ENCODE results near the gene AQP9. TPM values are rescaled to one million over a fixed set of nuclear protein-coding genes. Genes with fewer than 3 reads are reported as not detected.
"Not testable (repeated sequence)": the region's sequence is repeated elsewhere in the genome, so short reads cannot be mapped to it uniquely, and the experiment has no call there.

AQP9 gene, protein sequence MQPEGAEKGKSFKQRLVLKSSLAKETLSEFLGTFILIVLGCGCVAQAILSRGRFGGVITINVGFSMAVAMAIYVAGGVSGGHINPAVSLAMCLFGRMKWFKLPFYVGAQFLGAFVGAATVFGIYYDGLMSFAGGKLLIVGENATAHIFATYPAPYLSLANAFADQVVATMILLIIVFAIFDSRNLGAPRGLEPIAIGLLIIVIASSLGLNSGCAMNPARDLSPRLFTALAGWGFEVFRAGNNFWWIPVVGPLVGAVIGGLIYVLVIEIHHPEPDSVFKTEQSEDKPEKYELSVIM
- total RNA-seq: 1.5 TPM
- long read RNA-seq: 0 reads

DNA sequence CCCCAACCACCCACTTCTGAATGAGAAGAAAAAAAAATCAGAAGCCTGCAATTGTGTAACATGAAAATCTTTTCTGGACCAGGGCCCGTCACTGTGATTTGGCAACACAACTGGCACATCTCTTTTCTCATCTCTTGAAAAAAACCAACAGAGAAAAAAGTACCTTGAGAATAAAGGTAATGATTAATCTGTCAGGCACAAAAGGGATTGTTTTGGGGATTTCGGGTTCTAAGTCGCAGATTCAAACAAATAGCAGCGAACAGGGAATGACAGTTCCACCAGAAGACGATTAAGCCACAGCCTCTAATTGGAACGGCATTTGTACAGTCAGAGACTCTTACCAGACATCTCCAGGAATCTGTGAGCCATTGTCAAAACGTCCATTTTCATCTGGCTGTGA is at the start of gene AQP9:
AQP9 (plus strand) TSS at position 276 of the 400 bp plus-strand sequence. CDS start 185 bp downstream, outside the sequence.
- intact Hi-C loops (cut with DNase I): no loop called here

DNA sequence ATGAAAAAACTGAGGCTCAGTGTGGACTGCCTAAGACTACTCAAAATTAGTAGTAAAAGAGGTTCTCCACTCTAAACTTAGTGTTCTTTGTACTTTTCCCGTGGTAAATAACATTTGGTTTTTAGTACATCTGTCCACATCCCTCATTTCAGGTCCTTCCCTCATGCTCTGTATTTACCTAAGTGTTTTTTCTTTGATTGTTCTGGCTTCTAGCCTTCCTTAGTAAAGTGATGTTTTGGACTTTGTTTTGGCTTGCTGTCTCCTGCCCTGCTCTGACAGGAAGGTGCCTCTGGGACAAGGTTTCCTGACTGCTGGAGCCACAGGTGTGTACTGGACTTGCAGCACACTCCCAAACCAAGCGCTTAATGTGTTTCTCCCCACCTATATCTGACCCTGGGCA is 42.8 kb upstream of the AQP9 start:
- DNase-seq (ENCODE audit: missing footprints): no peak
- no peak for ATAC-seq
- intact Hi-C loops (cut with DNase I): no loop called here

More for the DNA sequence above, at the start of gene AQP9:
- ATAC-seq: no peak
- no peak for DNase-seq (ENCODE audit: missing footprints)

DNA sequence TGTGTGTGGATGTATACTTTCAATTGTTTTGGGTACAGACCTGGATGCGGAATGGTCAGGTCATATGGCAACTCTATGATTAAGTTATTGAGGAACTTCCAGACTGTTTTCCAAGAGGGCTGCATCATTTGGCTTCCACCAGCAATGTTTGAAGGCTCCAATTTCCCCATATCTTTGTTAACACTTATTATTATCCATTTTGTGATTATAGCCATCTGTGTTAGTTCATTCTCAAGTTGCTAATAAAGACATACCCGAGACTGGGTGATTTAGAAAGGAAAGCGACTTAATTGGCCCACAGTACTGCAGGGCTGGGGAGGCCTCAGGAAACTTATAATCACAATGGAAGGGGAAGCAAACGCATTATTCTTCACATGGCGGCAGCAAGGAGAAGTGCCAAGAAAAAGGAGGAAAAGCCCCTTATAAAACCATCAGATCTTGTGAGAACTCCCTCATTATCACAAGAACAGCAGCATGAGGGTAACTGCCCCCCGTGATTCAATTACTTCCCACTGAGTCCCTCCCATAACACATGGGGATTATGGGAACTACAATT is 41.6 kb upstream of the AQP9 start:
- DNase-seq (ENCODE audit: missing footprints): no peak
- intact Hi-C loops (cut with DNase I): no loop called here
- ATAC-seq: no peak

DNA sequence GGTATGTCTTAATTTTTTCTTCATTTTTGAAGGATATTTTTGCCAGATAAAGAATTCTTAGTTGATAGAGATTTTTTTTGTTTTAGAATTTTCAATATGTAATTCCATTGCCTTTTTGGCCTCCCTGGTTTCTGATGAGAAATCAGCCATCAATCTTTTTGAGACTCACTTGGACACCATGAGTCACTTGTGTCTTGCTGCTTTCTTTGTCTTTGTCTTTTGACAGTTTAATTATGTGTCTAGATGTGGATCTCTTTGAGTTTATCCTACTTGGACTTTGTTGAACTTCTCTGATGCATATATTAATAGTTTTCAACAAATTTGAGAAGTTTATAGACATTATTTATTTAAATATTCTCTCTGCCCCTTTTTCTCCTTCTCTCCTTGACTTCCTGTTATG is 34.7 kb upstream of the AQP9 start:
- no peak for ATAC-seq
- no peak for DNase-seq (ENCODE audit: missing footprints)
- intact Hi-C loops (cut with DNase I): no loop called here

DNA sequence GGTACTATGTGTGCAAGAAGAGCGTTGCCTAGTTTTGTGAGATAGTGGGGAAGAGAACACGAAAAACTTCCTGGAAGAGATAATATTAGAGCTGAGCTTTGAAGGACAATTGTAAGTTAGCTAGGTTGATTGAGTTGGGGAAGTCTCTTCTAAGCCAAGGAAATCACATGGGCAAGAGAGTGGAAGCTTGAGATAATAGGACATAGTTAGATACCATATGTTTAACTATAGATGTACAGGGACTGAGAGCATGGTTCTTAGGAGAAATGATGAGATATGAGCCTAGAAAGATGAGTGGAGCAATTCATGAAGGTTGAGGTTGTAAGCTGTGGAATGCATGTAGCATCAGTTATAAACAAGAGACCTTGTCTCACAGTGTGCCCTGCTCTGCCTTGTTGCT is 30.1 kb upstream of the AQP9 start:
- no peak for ATAC-seq
- intact Hi-C loops (cut with DNase I): no loop called here

DNA sequence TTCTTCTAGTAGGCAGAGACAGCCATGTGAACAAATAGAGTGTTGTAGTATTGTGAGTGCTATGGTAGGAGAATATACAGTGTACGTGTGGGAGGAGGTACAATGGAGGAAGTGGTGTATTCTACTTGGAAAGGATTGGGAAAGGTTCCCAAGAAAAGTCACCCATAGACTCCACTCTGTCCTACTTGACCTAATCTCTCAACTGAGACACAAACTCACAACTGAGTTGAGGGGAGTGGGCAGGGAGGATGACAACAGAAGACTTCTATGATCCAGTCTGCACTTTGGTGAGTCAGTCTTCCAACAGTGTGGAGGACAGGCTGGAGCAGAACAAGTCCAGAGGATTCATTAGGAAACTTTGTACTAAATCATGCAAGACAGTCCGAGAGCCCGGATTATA is 28.8 kb upstream of the AQP9 start:
- intact Hi-C loops (cut with DNase I): no loop called here
- no peak for DNase-seq (ENCODE audit: missing footprints)
- ATAC-seq: no peak

More for the DNA sequence above, 30.1 kb upstream of the AQP9 start:
- DNase-seq (ENCODE audit: missing footprints): no peak

DNA sequence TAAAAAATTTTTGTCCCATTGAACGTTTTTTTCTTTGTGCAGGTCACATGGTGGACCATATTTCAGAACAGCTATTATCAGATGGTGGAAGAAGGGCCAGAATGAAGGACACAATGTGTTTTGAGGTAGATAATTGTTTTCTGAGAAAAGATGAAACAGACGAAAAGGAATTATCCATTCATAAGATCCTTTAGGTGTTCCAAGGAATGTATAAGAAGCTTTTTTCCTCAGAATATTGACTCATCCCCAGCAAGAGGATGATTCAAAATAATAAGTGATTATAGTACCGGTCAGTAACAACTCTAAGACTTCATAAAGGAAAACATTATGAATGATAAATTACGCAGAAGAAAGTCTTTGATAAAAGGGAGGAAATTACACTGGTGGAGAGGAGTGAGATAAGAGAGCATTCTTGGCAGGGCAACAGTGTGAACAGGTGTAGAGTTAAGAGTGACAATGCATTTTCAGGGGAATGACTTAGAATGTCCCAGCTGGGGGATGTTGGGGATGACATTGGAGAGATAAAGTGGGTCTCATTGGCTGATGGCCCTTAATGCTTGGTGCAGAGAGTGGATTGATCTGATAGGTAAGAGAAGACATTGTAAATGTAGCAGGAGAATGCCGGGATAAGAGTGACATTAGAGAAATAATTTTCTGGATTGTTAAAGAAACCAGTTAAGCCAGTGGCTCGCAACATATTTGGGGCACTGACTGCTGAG is 27.0 kb upstream of the AQP9 start:
- ATAC-seq (no peak), DNase-seq (ENCODE audit: missing footprints) (no peak)
- intact Hi-C loops (cut with DNase I): no loop called here

DNA sequence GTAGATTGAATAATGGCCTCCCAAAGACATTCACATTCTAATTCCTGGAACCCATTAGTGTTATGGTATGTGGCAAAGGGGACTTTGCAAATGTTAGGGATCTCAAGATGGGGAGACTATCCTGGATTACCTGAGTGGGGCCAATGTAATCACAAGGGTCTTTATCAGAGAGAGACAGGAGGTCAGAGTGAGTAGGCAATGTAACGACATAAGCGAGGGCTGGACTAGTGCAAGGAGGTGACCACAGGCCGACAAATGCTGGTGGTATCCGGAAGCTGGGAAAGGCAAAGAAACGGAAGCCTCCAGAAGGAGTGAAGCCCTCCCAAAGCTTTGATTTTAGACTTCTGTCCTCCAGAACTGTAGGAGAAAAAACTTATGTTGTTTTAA is 26.5 kb upstream of the AQP9 start:
- no peak for ATAC-seq

DNA sequence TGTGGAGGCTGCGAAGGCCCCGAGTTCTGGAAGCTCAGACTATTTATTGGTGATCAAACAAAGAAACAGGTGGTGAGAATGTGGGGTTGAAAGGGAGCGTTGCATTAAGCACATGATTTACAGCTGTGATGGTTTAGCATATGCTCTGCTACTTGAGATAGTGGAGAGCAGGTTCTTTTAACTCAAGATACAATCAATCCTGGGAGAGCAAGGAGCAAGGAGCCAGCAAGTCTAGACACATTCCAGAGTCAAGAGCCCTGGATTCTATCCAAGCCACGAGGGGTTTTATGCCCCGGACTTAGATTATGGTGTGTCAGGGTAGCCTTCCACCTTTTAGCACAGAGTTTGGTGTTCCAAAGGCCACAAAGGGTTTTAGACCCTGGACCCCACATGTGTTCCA is 24.8 kb upstream of the AQP9 start:
- intact Hi-C loops (cut with DNase I); DNase-seq (ENCODE audit: missing footprints); ATAC-seq: not testable (repeated sequence)

More for the DNA sequence above, 26.5 kb upstream of the AQP9 start:
- no peak for DNase-seq (ENCODE audit: missing footprints)
- intact Hi-C loops (cut with DNase I): no loop called here

DNA sequence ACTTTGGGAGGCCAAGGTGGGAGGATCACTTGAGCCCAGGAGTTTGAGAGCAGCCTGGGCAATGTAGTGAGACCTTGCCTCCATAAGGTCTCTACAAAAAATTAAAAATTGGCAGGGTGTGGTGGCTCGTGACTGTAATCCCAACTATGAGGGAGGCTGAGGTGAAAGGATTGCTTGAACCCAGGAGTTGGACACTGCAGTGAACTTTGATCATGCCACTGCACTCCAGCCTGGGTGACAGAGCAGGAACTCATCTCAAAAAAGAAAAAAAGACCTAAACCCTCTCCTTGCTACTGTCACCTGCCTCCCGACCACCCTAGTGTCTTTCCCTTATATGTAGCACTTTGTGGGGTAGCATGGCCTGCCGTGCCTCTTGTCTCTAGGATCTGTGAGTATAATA is 23.8 kb upstream of the AQP9 start:
- DNase-seq (ENCODE audit: missing footprints): no peak
- no peak for ATAC-seq
- intact Hi-C loops (cut with DNase I): no loop called here

DNA sequence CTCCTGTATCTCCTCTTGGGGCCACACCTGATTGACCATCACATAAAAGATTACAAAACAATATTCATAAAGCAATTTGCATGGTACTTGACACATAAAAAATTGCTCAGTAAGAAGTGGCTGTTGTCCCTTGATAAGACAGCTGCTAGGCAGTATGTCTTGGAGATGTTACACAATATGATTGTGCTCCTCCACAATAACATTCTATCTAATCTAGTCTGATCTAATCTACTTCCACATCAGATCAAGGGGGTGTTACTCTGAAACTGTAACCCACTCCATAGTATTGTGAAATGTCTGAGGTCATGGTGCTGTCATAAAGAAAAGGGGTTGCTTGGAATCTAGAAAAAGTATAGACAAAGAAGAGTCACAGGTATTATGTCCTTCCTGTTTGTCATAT is 23.4 kb upstream of the AQP9 start:
- no peak for ATAC-seq
- DNase-seq (ENCODE audit: missing footprints): no peak
- intact Hi-C loops (cut with DNase I): loop anchor here (1.0 kb wide), 1 partner anchor 67 kb away; no protein-coding TSS in a partner anchor

DNA sequence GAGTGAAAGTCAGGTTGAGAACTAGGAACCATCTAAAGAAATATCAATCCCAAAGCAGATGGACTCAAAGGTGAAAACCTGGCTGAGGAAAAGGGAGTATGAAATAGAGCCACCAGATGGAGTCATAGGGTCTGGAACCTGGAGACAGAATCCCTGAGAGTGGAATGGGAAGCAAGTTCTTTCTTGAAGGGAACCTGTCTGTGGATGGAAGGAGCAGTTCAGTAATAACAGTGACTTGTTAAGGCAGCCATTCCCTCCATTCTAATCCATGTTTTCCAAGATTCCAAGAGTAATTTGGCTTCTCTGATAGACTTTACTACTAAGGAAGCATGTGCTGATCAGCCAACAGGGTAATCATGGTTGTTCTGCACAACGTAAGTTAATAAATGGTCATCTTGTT is 22.5 kb upstream of the AQP9 start:
- no peak for ATAC-seq
- no peak for DNase-seq (ENCODE audit: missing footprints)
- intact Hi-C loops (cut with DNase I): loop anchor here (1.0 kb wide), 1 partner anchor 67 kb away; no protein-coding TSS in a partner anchor

DNA sequence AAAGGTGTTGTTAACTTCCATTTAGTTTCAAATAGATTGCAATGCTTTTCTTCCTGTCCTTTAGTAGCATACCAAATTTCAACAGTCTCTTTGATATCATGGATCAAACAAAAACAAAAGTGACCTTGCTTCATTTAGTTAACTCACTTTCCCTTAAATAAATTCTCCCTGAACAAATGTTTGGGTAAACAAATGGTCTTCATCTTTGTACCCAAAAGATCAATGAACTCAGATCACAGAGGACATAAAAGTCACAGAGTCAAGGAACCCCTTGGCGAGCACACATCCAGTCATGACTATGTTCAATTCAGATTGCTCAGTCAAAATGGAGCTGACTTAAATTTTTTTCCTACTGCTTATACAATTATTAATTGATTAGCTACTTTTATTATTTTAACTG is 20.6 kb upstream of the AQP9 start:
- intact Hi-C loops (cut with DNase I): no loop called here
- ATAC-seq: no peak
- no peak for DNase-seq (ENCODE audit: missing footprints)

DNA sequence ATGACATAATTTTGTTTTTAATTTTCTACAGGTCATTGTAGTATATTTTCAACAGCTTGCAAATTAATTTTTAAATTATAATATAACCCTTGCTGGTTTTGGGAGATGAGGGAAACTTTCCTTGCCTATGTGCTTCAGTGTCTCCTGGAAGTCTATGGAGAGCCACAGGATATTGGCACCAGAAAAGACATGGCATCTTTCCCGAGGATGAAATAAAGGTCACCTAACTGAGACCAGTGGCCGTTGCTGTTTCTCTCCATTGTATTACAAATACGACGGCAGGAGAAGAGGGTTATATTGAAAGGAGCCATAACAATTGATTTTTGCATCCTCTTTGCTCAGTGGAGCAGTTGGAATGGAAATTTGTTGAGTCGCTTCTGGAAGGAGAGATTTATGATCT is 19.9 kb upstream of the AQP9 start:
- DNase-seq (ENCODE audit: missing footprints) (no peak), ATAC-seq (no peak)
- intact Hi-C loops (cut with DNase I): no loop called here

DNA sequence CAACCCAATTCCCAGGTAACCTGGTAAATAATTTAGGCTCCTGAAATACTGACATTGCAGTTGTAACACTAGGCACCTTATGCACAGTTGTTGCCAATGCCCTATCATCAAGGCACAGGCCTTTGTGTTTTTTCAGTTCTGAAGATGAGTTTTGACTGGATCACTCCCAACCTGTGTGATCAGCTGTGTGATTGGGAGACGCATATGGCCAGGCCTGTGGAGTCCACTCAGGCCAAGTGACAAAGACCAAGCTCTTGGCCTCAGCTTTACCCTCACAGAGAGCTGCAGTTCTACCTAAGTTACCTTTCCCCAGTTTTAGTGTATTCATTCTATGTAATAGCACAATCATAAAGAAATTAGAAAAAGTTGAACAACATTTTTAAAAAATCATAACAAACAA is 19.2 kb upstream of the AQP9 start:
- intact Hi-C loops (cut with DNase I): no loop called here
- DNase-seq (ENCODE audit: missing footprints): no peak
- ATAC-seq: no peak

DNA sequence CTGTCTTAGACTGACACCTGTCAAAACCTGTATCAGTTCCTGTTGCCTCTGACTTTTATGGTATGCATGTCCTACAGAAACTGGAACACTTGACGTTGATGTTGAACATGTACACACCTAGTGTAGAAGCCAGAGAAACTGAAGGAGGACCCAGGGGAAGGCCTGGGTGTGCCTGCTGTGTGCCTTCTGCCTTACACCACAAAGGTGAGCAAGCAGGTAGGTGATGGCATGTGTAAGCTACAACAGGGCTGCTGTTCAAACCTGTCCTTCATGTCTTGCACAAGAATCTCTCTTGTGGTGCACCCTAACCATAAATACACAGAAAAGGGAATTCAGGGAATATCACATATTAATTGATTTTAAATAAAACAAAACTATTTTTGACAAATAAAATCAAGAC is 13.6 kb upstream of the AQP9 start:
- intact Hi-C loops (cut with DNase I): no loop called here

DNA sequence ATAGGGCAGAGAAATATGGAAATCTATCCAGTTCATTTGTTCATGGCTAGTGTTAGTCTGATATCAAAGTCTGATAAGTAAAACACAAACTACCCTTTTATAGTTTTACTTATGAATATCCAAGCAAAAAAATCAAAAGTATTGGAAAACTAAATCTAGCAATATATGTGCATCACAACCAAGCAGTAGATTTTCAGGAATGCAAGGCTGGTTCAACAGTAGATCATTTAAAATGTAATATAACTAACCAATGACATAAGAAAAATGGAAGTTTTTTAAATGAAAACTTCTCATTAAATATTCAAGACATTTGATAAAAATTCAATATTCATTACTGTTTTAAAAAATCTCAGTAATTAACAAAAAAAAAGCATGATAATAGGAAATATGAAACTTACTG is 12.8 kb upstream of the AQP9 start:
- ATAC-seq (no peak), DNase-seq (ENCODE audit: missing footprints) (no peak)
- intact Hi-C loops (cut with DNase I): no loop called here

More for the DNA sequence above, 13.6 kb upstream of the AQP9 start:
- DNase-seq (ENCODE audit: missing footprints) (no peak), ATAC-seq (no peak)

DNA sequence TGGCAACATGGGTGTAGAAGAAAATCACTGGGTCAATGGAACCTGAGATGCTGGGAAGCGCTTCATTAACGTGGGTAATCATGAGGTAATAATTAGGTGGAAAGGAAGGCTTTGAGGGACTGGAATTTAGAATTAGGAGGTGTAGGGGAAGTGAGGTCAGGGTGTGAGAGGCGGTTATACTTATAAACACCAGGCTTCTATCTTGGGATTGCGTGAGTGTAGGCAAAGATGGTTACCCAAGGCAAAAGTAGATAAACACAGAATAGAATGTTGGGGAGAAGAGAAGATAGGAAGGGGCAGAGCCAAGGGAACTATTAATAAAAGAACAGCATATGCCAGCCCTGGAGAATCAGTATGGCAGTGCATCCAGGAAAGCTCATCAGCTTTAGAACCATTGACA is 3.3 kb upstream of the AQP9 start:
- ATAC-seq: no peak
- DNase-seq (ENCODE audit: missing footprints): no peak
- intact Hi-C loops (cut with DNase I): no loop called here

DNA sequence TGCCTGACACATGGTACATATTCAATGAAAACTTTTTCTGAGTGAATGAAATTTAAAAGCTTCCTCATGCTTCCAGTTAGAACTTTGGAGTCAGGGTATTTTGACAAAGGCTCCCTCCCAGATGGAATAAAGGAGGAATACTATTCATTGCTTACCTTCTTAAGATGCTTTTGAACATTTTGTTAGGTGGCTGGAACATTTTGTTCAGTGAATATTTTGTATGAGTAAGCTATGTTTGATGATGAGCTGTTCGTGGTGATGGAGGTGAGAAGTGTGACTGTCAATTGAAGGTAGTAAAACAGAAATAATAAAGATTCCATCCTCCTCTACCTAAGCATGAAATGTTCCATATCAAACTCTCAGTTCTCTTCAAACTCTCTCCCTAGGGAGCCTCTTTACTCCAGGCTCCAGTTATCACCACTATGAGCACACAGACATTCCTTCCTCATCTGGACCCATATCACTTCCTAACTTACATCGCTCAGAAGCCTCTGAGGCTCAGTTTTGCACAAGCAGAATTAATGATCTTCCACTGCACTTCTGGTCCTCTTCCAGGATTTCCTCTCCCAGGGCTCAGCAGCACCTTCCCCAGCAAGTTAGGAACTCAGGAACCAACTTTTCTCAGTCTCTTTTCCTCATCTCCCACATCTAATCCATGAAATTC is 2.5 kb upstream of the AQP9 start:
- DNase-seq (ENCODE audit: missing footprints) (no peak), ATAC-seq (no peak)
- intact Hi-C loops (cut with DNase I): no loop called here

DNA sequence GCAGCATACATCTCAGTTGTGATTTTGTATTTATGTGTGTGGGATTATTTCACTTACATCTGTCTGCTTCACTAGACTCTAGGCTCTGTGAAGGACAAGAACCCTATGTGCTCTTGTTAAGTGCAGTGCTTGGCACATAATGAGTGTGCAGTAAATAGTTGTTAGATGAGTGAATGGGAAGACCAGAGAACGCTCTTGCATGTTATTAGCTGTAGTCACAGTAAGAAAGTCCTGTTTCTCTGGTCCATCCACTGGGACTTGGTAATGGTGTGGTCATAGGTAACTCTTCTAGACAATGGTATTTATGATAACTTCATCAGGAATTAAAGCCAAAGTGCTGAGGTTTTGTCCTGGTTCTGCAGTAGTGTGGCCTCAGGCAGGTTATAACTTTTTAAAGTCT is 1.4 kb upstream of the AQP9 start:
- DNase-seq (ENCODE audit: missing footprints) (no peak), ATAC-seq (no peak)
- intact Hi-C loops (cut with DNase I): no loop called here
